ENCODE measurements around the gene CLCN7.

The CLCN7 gene

GRCh38 chr16:1510272-1510671 lies 35.4 kb upstream of the CLCN7 start:
- DNase-seq (ENCODE audit: extremely low read depth, insufficient read length): no peak
- H3K27me3 ChIP-seq (replicated peaks; ENCODE audit: control insufficient read depth, insufficient read depth, low read length): no peaks in the 10 kb centered on the region

GRCh38 chr16:1509307-1510221 lies 34.7 kb upstream of the CLCN7 start:
- H3K27me3 ChIP-seq (replicated peaks; ENCODE audit: control insufficient read depth, insufficient read depth, low read length): no peaks in the 10 kb centered on the region
- no peak for DNase-seq (ENCODE audit: extremely low read depth, insufficient read length)
- TF ChIP-seq CTCF (IDR thresholded peaks at IDR 0.05; ENCODE audit: insufficient read depth, low read length, poor library complexity, severe bottlenecking): no peak
- H3K4me3 ChIP-seq (replicated peaks; ENCODE audit: low read depth, low read length): no peak overlapping the region
- H3K36me3 ChIP-seq (ENCODE audit: control insufficient read depth, insufficient read depth, low read length): peaks cover 7% of the 10 kb centered on the region

More at GRCh38 chr16:1510272-1510671, 35.4 kb upstream of the CLCN7 start:
- peaks cover 5% of the 10 kb centered on the region for H3K36me3 ChIP-seq (ENCODE audit: control insufficient read depth, insufficient read depth, low read length)
- TF ChIP-seq CTCF (IDR thresholded peaks at IDR 0.05; ENCODE audit: insufficient read depth, low read length, poor library complexity, severe bottlenecking): no peak
- no peak overlapping the region for H3K4me3 ChIP-seq (replicated peaks; ENCODE audit: low read depth, low read length)

GRCh38 chr16:1508494-1509187 lies 33.8 kb upstream of the CLCN7 start:
- Histone ChIP-seq H3K4me3 (replicated peaks; ENCODE audit: low read depth, low read length) (no peak overlapping the region), H3K36me3 (ENCODE audit: control insufficient read depth, insufficient read depth, low read length) (peaks cover 10% of the 10 kb centered on the region), H3K27me3 (replicated peaks; ENCODE audit: control insufficient read depth, insufficient read depth, low read length) (no peaks in the 10 kb centered on the region)
- DNase-seq (ENCODE audit: extremely low read depth, insufficient read length): no peak
- no peak for TF ChIP-seq CTCF (IDR thresholded peaks at IDR 0.05; ENCODE audit: insufficient read depth, low read length, poor library complexity, severe bottlenecking)

- Histone ChIP-seq H3K4me3 (replicated peaks; ENCODE audit: low read depth, low read length) (no peak overlapping the region), H3K36me3 (ENCODE audit: control insufficient read depth, insufficient read depth, low read length) (peaks cover 22% of the 10 kb centered on the region), H3K27me3 (replicated peaks; ENCODE audit: control insufficient read depth, insufficient read depth, low read length) (no peaks in the 10 kb centered on the region)
- DNase-seq (ENCODE audit: extremely low read depth, insufficient read length): no peak
- TF ChIP-seq CTCF (IDR thresholded peaks at IDR 0.05; ENCODE audit: insufficient read depth, low read length, poor library complexity, severe bottlenecking): no peak
These were observed 31.8 kb upstream of the CLCN7 start for GRCh38 chr16:1506494-1507213.

GRCh38 chr16:1505912-1506311 lies 31.1 kb upstream of the CLCN7 start:
- peaks cover 24% of the 10 kb centered on the region for H3K36me3 ChIP-seq (ENCODE audit: control insufficient read depth, insufficient read depth, low read length)
- no peak overlapping the region for H3K4me3 ChIP-seq (replicated peaks; ENCODE audit: low read depth, low read length)
- no peak for DNase-seq (ENCODE audit: extremely low read depth, insufficient read length)
- no peaks in the 10 kb centered on the region for H3K27me3 ChIP-seq (replicated peaks; ENCODE audit: control insufficient read depth, insufficient read depth, low read length)
- no peak for TF ChIP-seq CTCF (IDR thresholded peaks at IDR 0.05; ENCODE audit: insufficient read depth, low read length, poor library complexity, severe bottlenecking)
